Epithelial cell of esophagus (primary cell): Measurements from ENCODE around the gene AGTRAP.

ENCODE experiments used
- DNase-seq: peaks from one replicate; pipeline ENCODE4 v3.0.0; 2010; ENCODE audit warnings: low read depth
- H3K4me3 ChIP-seq: 2 replicates; pipeline ENCODE4 v1.5.1; 2011; ENCODE audit warnings: mild to moderate bottlenecking, low read length, control low read depth
- TF ChIP-seq, protein P1 (sequence below): IDR thresholded peaks from 2 replicates; pipeline ENCODE4 v1.5.1; 2011; ENCODE audit warnings: low read depth, mild to moderate bottlenecking, low read length, control low read depth, inconsistent platforms; ENCODE audit not compliant: insufficient read depth; ENCODE audit errors: missing control alignments

The AGTRAP gene

DNA sequence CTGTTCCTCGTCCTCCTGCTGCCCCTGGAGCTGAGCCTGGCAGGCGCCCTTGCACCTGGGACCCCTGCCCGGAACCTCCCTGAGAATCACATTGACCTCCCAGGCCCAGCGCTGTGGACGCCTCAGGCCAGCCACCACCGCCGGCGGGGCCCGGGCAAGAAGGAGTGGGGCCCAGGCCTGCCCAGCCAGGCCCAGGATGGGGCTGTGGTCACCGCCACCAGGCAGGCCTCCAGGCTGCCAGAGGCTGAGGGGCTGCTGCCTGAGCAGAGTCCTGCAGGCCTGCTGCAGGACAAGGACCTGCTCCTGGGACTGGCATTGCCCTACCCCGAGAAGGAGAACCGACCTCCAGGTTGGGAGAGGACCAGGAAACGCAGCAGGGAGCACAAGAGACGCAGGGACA lies 29.6 kb upstream of the AGTRAP start:
- DNase-seq = no peak
- TF ChIP-seq, protein P1, sequence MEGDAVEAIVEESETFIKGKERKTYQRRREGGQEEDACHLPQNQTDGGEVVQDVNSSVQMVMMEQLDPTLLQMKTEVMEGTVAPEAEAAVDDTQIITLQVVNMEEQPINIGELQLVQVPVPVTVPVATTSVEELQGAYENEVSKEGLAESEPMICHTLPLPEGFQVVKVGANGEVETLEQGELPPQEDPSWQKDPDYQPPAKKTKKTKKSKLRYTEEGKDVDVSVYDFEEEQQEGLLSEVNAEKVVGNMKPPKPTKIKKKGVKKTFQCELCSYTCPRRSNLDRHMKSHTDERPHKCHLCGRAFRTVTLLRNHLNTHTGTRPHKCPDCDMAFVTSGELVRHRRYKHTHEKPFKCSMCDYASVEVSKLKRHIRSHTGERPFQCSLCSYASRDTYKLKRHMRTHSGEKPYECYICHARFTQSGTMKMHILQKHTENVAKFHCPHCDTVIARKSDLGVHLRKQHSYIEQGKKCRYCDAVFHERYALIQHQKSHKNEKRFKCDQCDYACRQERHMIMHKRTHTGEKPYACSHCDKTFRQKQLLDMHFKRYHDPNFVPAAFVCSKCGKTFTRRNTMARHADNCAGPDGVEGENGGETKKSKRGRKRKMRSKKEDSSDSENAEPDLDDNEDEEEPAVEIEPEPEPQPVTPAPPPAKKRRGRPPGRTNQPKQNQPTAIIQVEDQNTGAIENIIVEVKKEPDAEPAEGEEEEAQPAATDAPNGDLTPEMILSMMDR = no peak

DNA sequence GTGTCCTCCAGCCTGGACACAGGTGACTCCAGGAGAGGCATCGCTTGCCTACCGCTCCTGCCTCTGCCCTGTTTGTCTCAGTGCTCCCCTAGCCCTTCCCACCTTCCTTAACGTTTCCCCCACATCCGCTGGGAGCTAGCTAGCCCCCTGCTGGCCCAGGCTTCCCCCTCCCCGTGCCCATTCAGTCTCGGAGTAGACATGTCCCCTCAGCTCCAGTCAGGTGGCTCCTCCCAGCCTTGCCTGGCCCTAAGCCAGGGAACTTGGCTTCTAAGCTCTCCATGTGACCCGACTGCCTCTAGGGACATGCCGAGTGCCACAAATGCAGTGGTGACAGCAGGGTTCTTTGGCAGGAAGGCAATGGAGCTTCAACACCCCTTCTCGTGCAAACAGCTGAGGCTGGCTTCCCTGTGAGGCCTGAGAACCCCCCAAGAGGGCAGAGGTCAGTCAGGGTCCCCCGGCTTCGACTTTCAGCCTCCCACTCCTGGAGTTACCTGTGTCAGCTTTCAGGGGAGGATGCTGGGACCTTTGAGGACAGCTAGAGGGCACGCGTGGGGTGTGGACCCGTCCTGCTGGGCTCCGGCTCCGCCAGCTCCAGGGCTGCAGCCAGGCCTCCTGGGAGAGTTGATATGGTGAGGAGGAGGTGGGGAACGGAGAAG lies 28.2 kb upstream of the AGTRAP start:
- no peak overlapping the region for H3K4me3 ChIP-seq
- DNase-seq = no peak
- TF ChIP-seq, protein P1 = no peak

More for the DNA sequence above, 29.6 kb upstream of the AGTRAP start:
- no peak overlapping the region for H3K4me3 ChIP-seq

DNA sequence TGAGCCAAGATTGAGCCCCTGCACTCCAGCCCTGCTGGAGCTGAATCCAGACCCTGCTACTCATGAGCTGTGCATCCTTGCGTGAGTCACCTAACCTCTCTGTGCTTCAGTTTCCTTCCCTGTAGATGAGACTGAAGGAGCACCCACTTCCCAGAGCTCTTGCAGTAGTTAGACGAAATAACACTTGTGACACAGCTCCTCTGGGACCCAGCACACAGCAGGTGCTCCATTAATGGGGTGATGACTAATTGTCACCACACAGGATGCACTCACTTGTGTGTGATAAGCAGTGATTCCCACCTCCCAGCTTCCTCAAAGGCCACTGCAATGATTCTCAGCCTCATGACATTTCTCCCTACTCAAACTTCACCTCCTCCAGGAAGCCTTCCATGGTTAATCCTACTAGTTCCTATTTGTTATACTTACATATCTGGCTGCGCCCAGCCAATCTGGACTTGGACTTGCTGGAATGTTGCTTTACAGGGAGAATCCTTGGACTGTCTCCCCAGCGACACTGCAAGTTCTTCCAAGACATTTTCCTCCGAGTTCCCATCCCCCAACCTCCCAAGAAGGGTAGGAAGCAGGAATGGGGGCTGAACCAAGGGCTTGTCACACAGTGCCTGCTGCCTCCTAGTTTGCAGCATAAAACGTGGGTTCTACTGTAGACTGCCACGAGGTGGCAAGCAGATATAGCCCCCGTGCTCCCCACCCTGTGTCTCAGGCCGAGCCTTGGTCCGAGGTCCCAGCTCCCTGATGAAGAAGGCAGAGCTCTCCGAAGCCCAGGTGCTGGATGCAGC lies 27.2 kb upstream of the AGTRAP start:
- DNase-seq = no peak
- TF ChIP-seq, protein P1 = no peak
- H3K4me3 ChIP-seq = no peak overlapping the region

DNA sequence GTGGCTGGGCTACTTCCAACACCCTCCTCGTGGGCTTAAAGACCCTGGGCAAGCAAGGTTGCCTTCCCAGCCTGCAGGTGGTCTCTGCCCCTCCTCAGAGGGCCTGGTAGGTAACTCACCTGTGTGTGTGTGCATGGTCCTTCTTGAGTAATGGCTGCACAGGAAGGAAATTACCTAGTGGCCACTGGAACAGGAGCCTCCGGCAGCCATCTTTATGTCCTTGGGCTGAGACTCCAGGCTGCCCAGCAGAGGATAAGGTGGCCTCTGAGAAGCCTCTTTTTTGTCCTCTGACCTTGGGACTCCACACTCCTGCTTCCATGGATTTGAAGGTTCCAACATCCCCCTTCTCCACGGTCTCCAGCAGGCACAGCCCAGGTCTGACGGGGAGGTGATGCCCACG lies 24.4 kb upstream of the AGTRAP start:
- no peak for DNase-seq
- TF ChIP-seq, protein P1 = no peak
- no peak overlapping the region for H3K4me3 ChIP-seq

DNA sequence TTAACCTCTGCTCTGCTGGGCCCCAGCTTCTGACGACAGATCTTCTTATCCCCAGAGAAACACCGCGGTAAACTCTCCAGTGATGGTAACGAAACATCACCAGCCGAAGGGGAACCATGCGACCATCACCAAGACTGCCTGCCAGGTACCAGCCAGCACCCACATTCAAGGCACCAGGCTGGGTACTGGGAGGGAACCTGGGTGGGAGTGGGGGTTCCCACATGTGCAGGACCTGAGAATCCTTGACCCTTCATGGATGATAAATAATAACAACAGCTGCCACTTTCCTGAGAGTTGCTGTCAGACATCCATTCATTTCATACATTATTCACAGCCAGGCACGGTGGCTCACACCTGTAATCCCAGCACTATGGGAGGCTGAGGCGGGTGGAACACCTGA lies 23.7 kb upstream of the AGTRAP start:
- no peak for DNase-seq
- TF ChIP-seq, protein P1 = no peak
- no peak overlapping the region for H3K4me3 ChIP-seq

DNA sequence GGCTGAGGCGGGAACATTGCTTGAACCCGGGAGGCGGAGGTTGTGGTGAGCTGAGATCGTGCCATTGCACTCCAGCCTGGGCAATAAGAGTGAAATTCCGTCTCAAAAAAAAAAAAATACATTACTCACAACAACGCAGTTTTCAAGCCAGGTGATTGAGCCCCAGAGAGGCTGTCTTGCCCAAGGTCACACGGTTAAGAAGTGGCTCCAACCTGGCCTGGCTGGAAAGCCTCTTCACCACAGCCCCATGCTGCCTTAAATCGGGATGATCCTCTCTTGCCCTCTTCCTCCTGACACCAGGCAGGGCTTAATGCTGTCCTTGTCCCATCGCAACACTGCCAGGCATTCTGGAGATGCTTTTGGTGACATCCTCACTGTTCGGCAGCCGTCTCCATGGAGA lies 22.8 kb upstream of the AGTRAP start:
- TF ChIP-seq, protein P1 = no peak
- no peak for DNase-seq
- H3K4me3 ChIP-seq = no peak overlapping the region
